Fibroblast of the aortic adventitia (primary cell): ENCODE measurements around the gene C11orf58. TPM values are rescaled to one million over a fixed set of nuclear protein-coding genes. Genes with fewer than 3 reads are reported as not detected.

Source experiments
- DNase-seq: peaks from one replicate; pipeline ENCODE4 v3.0.0-alpha.2; 2010; ENCODE audit warnings: low read depth
- H3K4me3 ChIP-seq: 2 replicates; pipeline ENCODE4 v1.5.1; 2011; ENCODE audit warnings: low read depth, mild to moderate bottlenecking, control low read depth, low read length, moderate library complexity
- CTCF ChIP-seq: IDR thresholded peaks from 2 replicates; pipeline ENCODE4 v1.5.1; 2011; ENCODE audit warnings: mild to moderate bottlenecking, low read length, control low read depth, inconsistent platforms; ENCODE audit not compliant: insufficient read depth
- total RNA-seq: library from RNA; depleted of rRNA; stranded (reverse); fragments of >200 nt; gene quantifications from 2 replicates; pipeline ENCODE4 v1.2.3, GENCODE V29; 2012; ENCODE audit warnings: low replicate concordance

Gene C11orf58
- total RNA-seq, 1 donor: 166 TPM

- DNase-seq: no peak
- H3K4me3 ChIP-seq: no peak overlapping the region
- no peak for TF ChIP-seq CTCF
These were observed 26.4 kb downstream of the C11orf58 start for GRCh38 chr11:16764888-16765287.

GRCh38 chr11:16767137-16767536 is 28.7 kb downstream of the C11orf58 start:
- no peak for DNase-seq
- no peak for TF ChIP-seq CTCF
- H3K4me3 ChIP-seq: no peak overlapping the region

GRCh38 chr11:16767957-16768356 is 29.5 kb downstream of the C11orf58 start:
- H3K4me3 ChIP-seq: no peak overlapping the region
- no peak for TF ChIP-seq CTCF
- DNase-seq: no peak

- no peak for TF ChIP-seq CTCF
- no peak overlapping the region for H3K4me3 ChIP-seq
- DNase-seq: no peak
These were observed 30.9 kb downstream of the C11orf58 start for GRCh38 chr11:16769386-16769785.

GRCh38 chr11:16770016-16770415 is 31.6 kb downstream of the C11orf58 start:
- no peak overlapping the region for H3K4me3 ChIP-seq
- no peak for TF ChIP-seq CTCF
- DNase-seq: no peak

GRCh38 chr11:16771350-16772140 is 33.1 kb downstream of the C11orf58 start:
- no peak for TF ChIP-seq CTCF
- DNase-seq: no peak
- no peak overlapping the region for H3K4me3 ChIP-seq

GRCh38 chr11:16772141-16772512 is 33.7 kb downstream of the C11orf58 start:
- TF ChIP-seq CTCF: no peak
- DNase-seq: no peak
- H3K4me3 ChIP-seq: no peak overlapping the region
